Gastrocnemius medialis (tissue), 4 donors: ENCODE data around the gene DAZ4.
"Not testable (repeated sequence)": the region's sequence is repeated elsewhere in the genome, so short reads cannot be mapped to it uniquely, and the experiment has no call there.

Experiments used
- POLR2A ChIP-seq, 2 donors: fragments of 450-650 bp; IDR thresholded peaks; one replicate each; pipeline ENCODE4 v1.6.1; 2017; ENCODE audit warnings: antibody characterized with exemption in 2 of 2, mild to moderate bottlenecking in 2 of 2, moderate library complexity in 2 of 2
- TF ChIP-seq, protein P1 (sequence below), 5 experiments: fragments of 450-650 bp in 3 of 5; fragments of 200-600 bp in 2 of 5; sonication (generic) in 2 of 5; IDR thresholded peaks in 4 of 5; conservative IDR thresholded peaks in 1 of 5; 1 replicate in 4 of 5; 2 replicates in 1 of 5; pipeline ENCODE4 v1.5.1; 2016 to 2019; ENCODE audit warnings: antibody characterized with exemption in 5 of 5, mild to moderate bottlenecking in 3 of 5, moderate library complexity in 3 of 5

DNA sequence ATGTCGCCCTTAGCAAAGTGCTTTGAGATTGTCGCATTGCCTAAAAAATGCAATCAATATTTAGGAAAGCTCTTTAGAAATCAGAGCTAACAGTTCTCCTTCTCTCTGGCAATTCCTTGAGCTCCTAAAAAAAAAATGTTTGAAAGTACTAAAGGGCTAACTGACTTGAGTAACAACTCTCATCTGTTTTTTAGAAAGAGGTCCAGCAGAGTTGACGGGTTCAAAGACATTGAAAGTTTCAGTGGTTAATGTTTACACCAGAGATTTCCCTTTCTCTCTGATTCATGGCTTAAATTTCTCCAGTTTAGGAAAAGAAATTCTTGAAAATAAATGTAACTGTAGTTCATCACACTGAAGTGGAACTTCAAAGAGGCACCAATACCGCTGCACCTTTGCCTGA, 8.7 kb upstream of the DAZ4 start:
- TF ChIP-seq, protein P1, sequence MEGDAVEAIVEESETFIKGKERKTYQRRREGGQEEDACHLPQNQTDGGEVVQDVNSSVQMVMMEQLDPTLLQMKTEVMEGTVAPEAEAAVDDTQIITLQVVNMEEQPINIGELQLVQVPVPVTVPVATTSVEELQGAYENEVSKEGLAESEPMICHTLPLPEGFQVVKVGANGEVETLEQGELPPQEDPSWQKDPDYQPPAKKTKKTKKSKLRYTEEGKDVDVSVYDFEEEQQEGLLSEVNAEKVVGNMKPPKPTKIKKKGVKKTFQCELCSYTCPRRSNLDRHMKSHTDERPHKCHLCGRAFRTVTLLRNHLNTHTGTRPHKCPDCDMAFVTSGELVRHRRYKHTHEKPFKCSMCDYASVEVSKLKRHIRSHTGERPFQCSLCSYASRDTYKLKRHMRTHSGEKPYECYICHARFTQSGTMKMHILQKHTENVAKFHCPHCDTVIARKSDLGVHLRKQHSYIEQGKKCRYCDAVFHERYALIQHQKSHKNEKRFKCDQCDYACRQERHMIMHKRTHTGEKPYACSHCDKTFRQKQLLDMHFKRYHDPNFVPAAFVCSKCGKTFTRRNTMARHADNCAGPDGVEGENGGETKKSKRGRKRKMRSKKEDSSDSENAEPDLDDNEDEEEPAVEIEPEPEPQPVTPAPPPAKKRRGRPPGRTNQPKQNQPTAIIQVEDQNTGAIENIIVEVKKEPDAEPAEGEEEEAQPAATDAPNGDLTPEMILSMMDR (IDR thresholded peaks at IDR 0.05 in 4 of 5, conservative IDR thresholded peaks at IDR 0.05 in 1 of 5), result not testable (repeated sequence)
- not testable (repeated sequence) for TF ChIP-seq POLR2A (IDR thresholded peaks at IDR 0.05)
